Measurements from ENCODE around the gene ZMYM2.

The ZMYM2 gene

GRCh38 chr13:20044086-20044485 is 85.6 kb downstream of the ZMYM2 start:
- no peak for DNase-seq (ENCODE audit: low read depth, low spot score)

DNA sequence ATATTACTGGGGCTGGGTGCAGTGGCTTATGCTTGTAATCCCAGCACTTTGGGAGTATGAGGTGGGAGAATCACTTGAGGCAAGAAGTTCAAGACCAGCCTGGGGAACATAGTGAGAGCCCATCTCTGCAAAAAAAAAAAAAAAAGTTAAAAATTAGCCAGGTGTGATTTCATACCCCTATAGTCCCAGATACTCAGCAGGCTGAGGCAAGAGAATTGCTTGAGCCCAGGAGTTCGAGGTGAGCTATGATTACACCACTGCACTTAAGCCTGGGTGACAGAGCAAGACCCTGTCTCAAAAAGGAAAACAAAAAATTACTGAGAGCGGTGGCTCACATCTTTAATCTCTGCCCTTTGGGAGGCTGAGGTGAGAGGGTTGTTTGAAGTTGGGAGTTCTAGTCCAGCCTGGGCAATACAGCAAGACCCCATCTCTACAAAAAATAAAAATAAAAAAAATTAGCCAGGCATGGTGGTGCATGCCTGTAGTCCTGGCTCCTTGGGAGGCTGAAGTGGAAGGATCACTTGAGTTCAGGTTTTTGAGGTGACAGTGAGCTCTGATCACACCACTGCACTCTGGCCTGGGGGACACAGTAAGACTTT is 87.5 kb downstream of the ZMYM2 start:
- no peak for DNase-seq (ENCODE audit: low read depth, low spot score)

DNA sequence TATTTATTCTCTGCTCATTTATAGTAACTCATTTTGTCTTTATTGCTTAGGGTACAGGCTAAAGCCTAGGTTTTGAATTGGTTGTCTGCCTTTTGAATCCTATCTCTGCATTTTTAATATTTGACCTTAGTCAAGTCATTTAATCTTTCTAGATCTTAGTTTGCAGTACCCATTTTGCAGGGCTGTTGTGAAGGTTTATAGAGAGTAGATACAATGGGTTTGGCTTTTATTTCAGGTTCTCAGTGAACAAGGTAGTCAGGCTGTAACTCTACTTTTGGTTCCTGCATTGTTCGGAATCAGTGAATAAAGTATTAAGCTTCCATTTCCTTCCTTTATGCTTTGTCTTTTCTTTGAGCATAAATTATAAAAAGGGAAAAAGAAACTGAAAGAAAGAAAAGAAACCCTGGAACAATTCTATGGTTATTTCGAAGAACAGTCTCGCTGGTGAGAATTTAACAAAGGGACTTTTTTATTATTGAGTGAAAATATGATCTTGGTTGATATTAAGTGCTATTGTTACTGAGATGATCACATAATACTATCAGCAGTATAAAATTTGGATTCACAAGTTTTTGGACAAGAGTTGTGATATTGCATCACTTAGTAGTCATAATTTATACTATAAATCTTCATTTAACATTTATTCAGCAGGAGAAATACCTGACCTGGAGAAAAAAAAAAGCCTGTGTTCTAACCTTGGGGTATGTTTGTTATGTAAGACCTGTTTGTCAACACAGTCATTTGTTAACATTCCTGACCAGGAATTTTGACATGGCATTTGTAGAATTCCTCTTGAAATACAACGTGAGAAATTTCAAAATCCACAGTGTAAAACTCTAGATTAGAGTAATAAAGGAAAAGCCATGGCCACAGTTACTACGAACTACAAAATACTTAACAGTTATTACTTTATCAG is 91.3 kb downstream of the ZMYM2 start:
- DNase-seq (ENCODE audit: low read depth, low spot score), result no peak

DNA sequence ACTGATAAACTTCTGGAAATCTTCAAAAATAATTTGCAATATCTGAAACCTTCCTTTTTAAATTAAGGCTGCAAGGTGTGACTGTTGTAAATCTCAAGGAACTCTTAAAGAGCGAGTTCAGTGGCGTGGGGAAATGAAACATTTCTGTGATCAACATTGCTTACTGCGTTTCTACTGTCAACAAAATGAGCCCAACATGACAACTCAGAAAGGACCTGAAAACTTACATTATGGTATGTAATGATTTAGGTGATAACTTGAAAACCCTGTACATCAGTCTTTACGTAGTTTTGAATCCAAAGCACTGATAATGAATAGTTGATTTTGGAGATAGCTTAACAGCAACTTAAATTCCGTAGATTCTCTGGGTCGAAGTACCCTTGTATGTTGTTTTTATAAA is 92.8 kb downstream of the ZMYM2 start:
- no peak for DNase-seq (ENCODE audit: low read depth, low spot score)

- no peak for DNase-seq (ENCODE audit: low read depth, low spot score)
Observed at GRCh38 chr13:20053016-20053415, 94.5 kb downstream of the ZMYM2 start.

DNA sequence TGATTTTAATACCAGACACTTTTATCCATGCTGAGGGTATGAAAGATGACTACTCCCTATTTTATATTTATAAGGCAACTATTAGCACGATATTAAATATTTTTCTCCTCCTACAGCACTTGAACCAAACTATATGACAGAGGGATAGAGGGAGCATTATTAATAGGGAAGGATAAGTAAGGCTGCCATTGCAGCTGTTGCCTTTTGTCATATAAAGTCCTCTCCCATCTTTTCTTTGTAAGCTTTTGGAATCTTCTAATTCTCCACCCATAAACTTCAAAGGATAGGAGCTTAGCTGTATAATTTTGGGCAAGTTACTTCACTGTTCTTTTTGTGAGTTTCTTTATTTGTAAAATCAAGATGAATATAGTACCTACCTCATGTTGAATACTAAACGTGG is 95.4 kb downstream of the ZMYM2 start:
- DNase-seq (ENCODE audit: low read depth, low spot score), result no peak

DNA sequence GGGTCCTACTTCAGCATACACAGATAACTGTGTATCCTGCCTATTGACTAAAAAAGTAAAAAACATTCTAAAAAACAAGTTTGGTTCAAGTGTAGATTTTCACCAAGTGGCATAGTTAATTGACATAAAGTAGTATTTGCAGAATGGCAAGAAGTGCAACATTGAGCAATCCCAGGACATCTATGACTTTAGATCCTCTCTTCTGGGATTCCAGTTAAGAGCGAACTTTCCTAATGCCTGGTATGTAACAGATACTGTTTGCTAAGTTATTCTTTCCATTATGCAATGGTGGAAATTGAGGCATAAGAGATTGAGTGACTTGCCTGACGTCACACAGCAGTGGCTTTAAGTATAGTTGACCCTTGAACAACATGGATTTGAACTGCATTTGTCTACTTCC is 96.1 kb downstream of the ZMYM2 start:
- DNase-seq (ENCODE audit: low read depth, low spot score), result no peak

DNA sequence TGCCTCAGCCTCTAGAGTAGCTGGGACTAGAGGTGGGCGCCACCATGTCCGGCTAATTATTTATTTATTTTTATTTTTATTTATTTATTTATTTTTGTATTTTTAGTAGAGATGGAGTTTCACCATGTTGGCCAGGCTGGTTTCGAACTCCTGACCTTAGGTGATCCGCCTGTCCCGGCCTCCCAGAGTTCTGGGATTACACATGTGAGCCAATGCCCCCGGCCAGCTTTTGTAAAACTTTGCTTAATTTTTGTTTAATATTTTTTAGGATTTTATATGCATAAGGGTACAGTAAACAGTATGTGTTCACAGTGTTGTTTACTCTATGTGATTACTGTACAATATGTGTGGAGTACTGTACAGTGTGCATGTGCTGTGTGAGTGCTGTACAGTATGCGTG is 98.7 kb downstream of the ZMYM2 start:
- DNase-seq (ENCODE audit: low read depth, low spot score), result no peak

DNA sequence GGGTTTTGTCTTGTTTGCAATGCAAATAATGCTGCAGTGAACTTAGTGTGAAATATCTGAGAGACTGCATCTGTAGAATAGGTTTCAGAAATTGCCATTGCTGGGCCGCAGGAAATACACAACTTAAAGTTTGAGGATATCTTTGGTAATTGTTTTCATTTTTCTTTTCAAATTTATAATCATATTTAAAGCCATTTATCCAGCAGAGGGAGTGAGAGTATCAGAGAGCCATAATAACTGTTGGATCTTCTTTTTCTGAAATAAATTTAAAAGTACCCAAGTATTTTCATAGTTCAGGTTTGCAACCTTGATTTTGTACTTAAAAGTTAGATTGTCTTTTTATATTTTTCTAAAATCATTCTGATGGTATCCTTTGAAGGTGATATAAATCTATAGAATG is 99.4 kb downstream of the ZMYM2 start:
- no peak for DNase-seq (ENCODE audit: low read depth, low spot score)

GRCh38 chr13:20058476-20058875 is 99.9 kb downstream of the ZMYM2 start:
- DNase-seq (ENCODE audit: low read depth, low spot score), result no peak

- DNase-seq (ENCODE audit: low read depth, low spot score), result no peak
Observed at GRCh38 chr13:20064128-20064527, 105.6 kb downstream of the ZMYM2 start.

DNA sequence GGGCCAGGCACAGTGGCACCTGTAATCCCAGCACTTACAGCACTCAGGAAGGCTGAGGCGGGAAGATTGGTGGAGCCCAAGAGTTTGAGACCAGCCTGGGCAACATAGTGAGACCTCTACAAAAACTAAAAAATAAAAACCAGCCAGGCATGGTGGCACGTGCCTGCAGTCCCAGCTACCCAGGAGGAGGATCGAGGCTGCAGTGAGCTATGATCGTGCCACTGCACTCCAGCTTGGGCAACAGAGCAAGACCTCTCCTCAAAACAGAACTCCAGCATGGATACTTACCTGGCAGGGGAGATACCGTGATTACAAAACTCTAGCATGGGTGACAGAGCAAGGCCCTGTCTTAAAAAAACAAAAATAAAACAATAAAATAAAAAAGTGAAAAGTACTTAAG is 107.0 kb downstream of the ZMYM2 start:
- no peak for DNase-seq (ENCODE audit: low read depth, low spot score)

GRCh38 chr13:20069956-20070355 is 111.4 kb downstream of the ZMYM2 start:
- DNase-seq (ENCODE audit: low read depth, low spot score), result no peak

GRCh38 chr13:20073775-20074174 is 115.2 kb downstream of the ZMYM2 start:
- DNase-seq (ENCODE audit: low read depth, low spot score), result no peak

GRCh38 chr13:20074966-20075365 is 116.4 kb downstream of the ZMYM2 start:
- no peak for DNase-seq (ENCODE audit: low read depth, low spot score)

DNA sequence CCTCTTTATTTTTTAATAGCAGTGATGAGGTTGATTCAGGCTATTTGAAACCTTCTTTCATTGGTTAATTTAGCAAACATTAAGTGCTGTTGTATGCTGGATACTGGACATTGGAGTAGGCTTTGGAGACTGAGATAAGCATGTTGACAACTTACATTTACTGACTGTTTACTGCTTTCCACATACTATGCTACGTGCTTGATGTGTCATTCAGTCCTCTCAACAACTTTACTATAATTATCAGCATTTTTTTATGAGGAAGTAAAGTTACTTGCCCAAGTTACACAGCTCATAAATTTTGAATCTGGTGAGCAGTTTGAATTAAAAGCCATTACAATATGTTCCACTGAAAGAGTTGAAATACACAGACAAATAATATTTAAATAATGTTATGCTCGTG is 118.6 kb downstream of the ZMYM2 start:
- DNase-seq (ENCODE audit: low read depth, low spot score), result no peak

DNA sequence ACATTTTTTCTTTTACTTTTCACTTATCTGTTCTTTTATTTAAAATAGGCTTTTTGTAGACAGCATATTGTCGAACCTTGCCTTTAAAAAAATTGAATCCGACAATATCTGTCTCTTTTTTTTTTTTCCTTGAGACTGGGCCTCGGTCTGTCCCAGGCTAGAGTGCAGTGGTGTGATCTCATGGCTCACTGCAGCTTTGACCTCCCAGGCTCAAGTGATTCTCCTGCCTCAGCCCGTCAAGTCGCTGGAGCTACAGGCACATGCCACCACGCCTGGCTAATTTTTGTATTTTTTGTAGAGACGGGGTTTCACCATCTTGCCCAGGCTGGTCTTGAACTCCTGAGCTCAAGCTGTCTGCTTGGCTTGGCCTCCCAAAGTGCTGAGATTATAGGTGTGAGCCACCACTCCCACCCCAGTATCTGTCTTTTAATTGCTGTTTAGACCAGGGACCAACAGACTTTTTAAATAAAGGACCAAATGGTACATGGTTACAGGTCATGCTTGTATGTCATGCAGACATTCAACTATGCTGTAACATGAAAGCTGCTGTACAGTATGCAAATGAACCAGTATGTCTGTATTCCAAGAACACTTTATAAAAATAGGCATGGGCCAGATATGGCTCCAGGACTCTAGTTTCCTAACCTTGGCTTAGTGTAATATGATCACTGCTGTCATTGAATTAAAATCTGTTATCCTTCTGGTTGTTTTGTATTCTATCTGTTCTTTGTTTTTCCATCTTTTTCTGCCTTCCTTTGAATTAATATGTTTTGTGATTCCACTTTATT is 122.0 kb downstream of the ZMYM2 start:
- DNase-seq (ENCODE audit: low read depth, low spot score), result no peak

DNA sequence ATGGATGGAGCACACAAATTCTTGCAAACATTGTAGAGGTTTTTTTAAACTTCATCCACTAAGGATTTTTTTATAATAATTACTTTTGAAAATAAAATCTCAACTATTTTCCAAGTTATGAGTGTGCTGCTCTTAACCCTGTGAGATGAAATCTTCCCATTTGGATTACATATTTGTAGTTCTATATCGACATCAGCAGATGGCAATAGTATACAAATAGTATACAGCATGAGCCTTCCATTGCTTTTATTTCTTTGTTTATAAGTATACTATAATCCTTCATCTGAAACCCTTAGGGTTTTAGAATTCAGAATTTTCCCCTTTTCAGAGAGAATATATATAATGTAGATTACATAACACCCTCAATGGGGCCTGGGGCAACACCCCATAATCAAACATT is 131.8 kb downstream of the ZMYM2 start:
- DNase-seq (ENCODE audit: low read depth, low spot score), result no peak

DNA sequence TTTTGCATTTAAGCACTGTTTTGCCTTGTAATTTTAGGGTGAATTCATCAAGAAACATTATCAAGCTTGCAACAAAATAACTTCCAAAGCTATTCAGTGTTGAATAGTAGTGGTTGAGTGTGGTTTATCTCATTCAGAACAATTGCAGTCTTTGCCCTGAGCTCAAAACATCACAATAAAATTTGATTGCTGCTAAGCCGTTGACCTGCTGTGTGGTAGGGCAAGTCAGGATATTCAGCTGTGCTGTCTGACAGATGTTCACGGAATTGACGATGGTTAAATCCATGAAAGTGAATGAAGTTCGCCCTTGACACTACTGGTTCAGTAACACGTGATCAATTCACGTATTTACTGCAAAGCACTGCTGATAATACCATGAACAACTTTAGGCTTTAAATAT is 135.4 kb downstream of the ZMYM2 start:
- no peak for DNase-seq (ENCODE audit: low read depth, low spot score)

- no peak for DNase-seq (ENCODE audit: low read depth, low spot score)
Observed at GRCh38 chr13:20099319-20099718, 140.8 kb downstream of the ZMYM2 start.

- DNase-seq (ENCODE audit: low read depth, low spot score), result no peak
Observed at GRCh38 chr13:20101467-20102316, 143.2 kb downstream of the ZMYM2 start.
